WERI-Rb-1 (cell line): ENCODE measurements around the gene VMP1.
"Not testable (repeated sequence)": the region's sequence is repeated elsewhere in the genome, so short reads cannot be mapped to it uniquely, and the experiment has no call there.

Experiments
- DNase-seq: peaks from one replicate; pipeline ENCODE4 v3.0.0-alpha.2; 2020
- H3K27ac ChIP-seq: fragments of 250-450 bp; sonication (Bioruptor Pico); 2 replicates; pipeline ENCODE4 v1.5.1; 2020; ENCODE audit warnings: mild to moderate bottlenecking, moderate library complexity
- H3K27me3 ChIP-seq: fragments of 250-450 bp; sonication (Bioruptor Pico); 2 replicates; pipeline ENCODE4 v1.5.1; 2021; ENCODE audit warnings: mild to moderate bottlenecking, low read depth, moderate library complexity; ENCODE audit not compliant: insufficient read depth, severe bottlenecking
- H3K36me3 ChIP-seq: fragments of 250-450 bp; sonication (Bioruptor Pico); 2 replicates; pipeline ENCODE4 v1.5.1; 2020; ENCODE audit warnings: mild to moderate bottlenecking, moderate library complexity
- H3K4me3 ChIP-seq: 2 replicates; pipeline ENCODE4 v1.5.1; 2011; ENCODE audit warnings: low read depth, mild to moderate bottlenecking, control low read depth, low read length
- H3K9me3 ChIP-seq: fragments of 250-450 bp; sonication (Bioruptor Pico); 2 replicates; pipeline ENCODE4 v1.5.1; 2021; ENCODE audit warnings: mild to moderate bottlenecking, moderate library complexity; ENCODE audit not compliant: severe bottlenecking
- TF ChIP-seq, protein P1 (sequence below): IDR thresholded peaks from 2 replicates; pipeline ENCODE4 v1.5.1; 2011; ENCODE audit warnings: low read depth, mild to moderate bottlenecking, control low read depth, inconsistent platforms, low read length

Gene VMP1

DNA sequence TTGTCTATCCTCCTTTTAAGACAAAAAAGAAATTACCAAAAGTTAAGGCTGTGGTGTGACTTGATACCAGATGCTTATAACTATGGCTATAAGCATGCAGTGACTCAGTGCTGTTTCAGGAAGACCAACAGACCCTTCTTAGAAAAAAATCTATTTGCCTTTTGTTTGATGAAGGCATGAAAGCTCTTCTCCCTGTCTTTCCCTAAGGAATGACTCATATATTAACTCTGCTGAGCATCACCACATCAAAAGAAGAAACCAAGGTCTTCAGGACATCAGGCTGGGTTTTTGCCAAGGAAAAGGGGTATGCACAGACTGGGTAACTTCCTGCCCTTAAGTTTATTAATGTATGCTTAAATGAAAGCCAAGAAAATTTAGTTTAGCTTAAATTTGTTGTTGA, 47.1 kb downstream of the VMP1 start:
- TF ChIP-seq, protein P1, sequence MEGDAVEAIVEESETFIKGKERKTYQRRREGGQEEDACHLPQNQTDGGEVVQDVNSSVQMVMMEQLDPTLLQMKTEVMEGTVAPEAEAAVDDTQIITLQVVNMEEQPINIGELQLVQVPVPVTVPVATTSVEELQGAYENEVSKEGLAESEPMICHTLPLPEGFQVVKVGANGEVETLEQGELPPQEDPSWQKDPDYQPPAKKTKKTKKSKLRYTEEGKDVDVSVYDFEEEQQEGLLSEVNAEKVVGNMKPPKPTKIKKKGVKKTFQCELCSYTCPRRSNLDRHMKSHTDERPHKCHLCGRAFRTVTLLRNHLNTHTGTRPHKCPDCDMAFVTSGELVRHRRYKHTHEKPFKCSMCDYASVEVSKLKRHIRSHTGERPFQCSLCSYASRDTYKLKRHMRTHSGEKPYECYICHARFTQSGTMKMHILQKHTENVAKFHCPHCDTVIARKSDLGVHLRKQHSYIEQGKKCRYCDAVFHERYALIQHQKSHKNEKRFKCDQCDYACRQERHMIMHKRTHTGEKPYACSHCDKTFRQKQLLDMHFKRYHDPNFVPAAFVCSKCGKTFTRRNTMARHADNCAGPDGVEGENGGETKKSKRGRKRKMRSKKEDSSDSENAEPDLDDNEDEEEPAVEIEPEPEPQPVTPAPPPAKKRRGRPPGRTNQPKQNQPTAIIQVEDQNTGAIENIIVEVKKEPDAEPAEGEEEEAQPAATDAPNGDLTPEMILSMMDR, result no peak
- Histone ChIP-seq H3K27me3 (no peaks in the 10 kb centered on the region), H3K27ac (no peak overlapping the region), H3K9me3 (no peaks in the 10 kb centered on the region), H3K4me3 (no peak overlapping the region), H3K36me3 (peaks cover 7% of the 10 kb centered on the region)
- DNase-seq, result no peak

DNA sequence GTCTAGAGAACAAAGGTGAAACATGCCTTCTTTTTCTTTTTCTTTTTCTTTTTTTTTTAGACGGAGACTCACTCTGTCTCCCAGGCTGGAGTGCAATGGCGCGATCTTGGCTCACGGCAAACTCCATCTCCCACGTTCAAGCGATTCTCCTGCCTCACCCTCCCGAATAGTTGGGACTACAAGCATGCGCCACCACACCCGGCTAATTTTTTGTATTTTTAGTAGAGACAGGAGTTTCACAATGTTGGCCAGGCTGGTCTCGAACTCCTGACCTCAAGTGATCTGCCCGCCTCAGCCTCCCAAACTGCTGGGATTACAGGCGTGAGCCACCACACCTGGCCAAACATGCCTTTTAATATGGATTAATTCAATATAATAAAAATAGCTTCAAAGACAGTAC, 47.6 kb downstream of the VMP1 start:
- H3K9me3 ChIP-seq, H3K36me3 ChIP-seq, DNase-seq, H3K27me3 ChIP-seq, H3K4me3 ChIP-seq, H3K27ac ChIP-seq: not testable (repeated sequence)

DNA sequence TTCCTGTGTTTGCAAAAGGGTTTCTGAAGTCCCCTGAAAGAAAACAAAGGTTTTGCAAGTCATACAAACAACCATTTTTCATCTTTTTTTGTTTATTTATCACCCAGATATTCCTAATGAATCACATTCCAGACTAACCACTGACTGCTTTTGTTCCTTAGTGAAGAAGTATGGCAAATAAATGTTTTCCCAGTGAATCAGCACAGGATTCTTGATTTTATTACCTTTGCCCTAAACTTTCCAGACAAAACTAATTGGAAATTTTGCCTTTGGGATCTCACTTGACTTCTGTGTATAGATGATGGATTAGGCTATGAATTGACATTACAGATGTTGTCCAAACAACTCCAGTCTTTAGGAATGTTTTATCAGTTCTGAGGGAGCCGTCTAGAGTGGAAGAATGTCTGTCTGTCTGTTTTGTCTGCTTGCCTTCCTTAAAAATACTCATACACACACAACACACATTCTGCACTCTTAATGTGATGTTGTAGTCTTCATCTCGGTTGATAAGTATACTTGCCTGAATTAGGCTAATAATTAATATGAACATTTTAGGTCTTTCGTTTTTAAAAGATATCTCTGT, 48.9 kb downstream of the VMP1 start:
- Histone ChIP-seq H3K9me3 (no peaks in the 10 kb centered on the region), H3K27me3 (no peaks in the 10 kb centered on the region), H3K36me3 (peaks cover 9% of the 10 kb centered on the region), H3K4me3 (no peak overlapping the region), H3K27ac (no peak overlapping the region)
- TF ChIP-seq, protein P1, result no peak
- DNase-seq, result no peak

DNA sequence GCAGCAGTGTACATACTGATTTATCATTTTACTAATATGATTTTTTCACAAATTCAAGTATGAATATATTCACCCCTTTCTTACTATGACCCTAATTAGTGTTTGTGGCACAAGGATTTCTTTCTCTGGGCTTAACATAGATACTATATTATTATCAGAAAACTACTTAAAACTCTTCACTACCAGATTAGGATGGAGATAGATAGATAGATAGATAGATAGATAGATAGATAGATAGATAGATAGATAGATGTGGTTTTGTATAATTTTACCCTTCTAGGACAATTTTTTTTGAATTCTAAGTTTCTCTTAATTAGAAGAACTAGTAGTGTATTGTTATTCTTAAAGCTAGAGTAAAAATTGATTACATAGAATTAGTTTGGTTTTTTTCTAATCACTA, 49.6 kb downstream of the VMP1 start:
- DNase-seq, result no peak
- Histone ChIP-seq H3K36me3 (peaks cover 9% of the 10 kb centered on the region), H3K4me3 (no peak overlapping the region), H3K9me3 (no peaks in the 10 kb centered on the region), H3K27ac (no peak overlapping the region), H3K27me3 (no peaks in the 10 kb centered on the region)
- TF ChIP-seq, protein P1, result no peak

DNA sequence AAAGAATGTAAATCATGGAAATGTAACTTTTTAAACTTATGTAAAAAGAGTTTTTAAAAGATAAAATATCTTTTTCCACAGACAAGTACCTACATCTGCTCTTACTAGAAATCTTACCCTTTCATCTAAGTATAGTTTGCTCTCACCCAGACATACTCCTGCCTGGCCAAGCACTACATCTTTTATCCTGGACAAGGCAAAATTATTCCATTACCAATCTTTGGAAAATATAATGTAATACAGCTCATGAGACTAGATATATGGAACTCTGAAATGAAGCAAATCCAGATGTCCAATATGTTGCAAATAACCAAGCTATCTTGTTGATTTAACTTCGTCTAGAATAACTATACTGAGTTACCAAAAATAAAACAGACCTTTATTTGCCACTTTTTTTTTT, 50.0 kb downstream of the VMP1 start:
- H3K27me3 ChIP-seq, result no peaks in the 10 kb centered on the region
- H3K36me3 ChIP-seq, result peaks cover 9% of the 10 kb centered on the region
- H3K4me3 ChIP-seq, result no peak overlapping the region
- no peaks in the 10 kb centered on the region for H3K9me3 ChIP-seq
- TF ChIP-seq, protein P1, result no peak
- no peak for DNase-seq
- H3K27ac ChIP-seq, result no peak overlapping the region

DNA sequence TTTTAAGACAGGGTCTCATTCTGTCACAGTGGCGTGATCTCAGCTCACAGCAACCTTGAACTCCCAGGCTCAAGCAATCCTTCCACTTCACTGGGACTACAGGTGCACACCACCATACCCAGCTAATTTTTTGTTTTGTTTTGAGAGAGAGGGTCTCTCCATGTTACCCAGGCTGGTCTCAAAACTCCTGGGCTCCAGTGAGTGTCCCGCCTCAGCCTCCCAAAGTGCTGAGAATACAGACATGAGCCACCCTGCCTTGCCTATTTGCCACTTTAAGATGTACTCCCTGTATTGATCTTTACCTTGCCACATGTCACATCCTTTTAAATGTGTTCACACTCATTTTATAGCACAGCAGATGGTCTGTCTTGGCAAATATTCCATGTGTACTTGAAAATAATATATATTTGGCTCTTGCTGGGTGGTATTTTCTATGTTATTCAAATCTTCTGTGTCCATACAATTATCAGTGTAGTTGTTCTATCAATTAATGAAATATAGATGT, 50.5 kb downstream of the VMP1 start:
- H3K4me3 ChIP-seq, result no peak overlapping the region
- H3K27me3 ChIP-seq, result no peaks in the 10 kb centered on the region
- no peak for DNase-seq
- TF ChIP-seq, protein P1, result no peak
- H3K27ac ChIP-seq, result no peak overlapping the region
- H3K36me3 ChIP-seq, result peaks cover 9% of the 10 kb centered on the region
- H3K9me3 ChIP-seq, result no peaks in the 10 kb centered on the region

DNA sequence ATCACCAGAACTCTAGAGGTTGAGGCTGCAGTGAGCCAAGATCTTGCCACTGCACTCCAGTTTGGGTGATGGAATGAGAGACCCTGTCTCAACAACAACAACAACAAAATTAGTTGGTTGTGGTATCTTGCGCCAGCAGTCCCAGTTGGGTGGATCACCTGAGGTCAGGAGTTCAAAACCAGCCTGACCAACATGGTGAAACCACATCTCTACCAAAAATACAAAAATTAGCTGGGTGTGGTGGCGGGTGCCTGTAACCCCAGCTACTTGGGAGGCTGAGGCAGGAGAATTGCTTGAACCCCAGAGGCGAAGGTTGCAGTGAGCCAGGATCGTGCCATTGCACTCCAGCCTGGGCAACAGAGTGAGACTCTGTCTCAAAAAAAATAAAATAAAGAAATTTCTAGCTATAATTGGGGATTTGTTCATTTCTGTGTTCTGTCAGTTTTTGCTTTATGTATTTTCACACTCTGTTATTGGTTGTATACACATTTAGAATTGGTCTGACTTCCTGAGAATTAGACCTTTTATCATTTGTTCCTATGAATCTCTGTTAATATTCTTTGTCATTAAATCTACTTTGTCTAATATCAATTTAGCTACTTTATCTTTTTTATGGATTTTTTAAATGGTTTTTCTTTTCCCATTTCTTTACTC, 51.7 kb downstream of the VMP1 start:
- H3K9me3 ChIP-seq, H3K36me3 ChIP-seq, H3K27me3 ChIP-seq, H3K27ac ChIP-seq, H3K4me3 ChIP-seq, DNase-seq: not testable (repeated sequence)
